HepG2 (cell line): ENCODE measurements around the gene FAM83D.

ENCODE experiments used
- EP300 ChIP-seq, 3 experiments: sonication (generic) in 1 of 3; formaldehyde crosslinking in 1 of 3; IDR thresholded peaks; 2 replicates each; pipeline versions ENCODE4 v1.5.1 to v1.6.1; 2011 to 2020; ENCODE audit warnings: low read depth in 2 of 3, low read length in 2 of 3, borderline replicate concordance in 1 of 3, improper control_type of control experiment in 1 of 3, mild to moderate bottlenecking in 1 of 3, missing genetic modification reagents in 1 of 3, moderate library complexity in 1 of 3
- HCFC1 ChIP-seq: fragments of 150-350 bp; IDR thresholded peaks from 2 replicates; pipeline ENCODE4 v1.6.1; 2014; ENCODE audit warnings: low read depth, low read length
- HDAC6 ChIP-seq: fragments of 200-600 bp; sonication (generic); IDR thresholded peaks from 2 replicates; pipeline ENCODE4 v1.7.0; 2017; ENCODE audit warnings: mild to moderate bottlenecking, antibody characterized with exemption, low read length, low read depth
- JUND ChIP-seq: sonication (generic); formaldehyde crosslinking; IDR thresholded peaks from 2 replicates; pipeline ENCODE4 v1.8.0; 2022; ENCODE audit warnings: mild to moderate bottlenecking, missing genetic modification reagents
- MIER3 ChIP-seq: IDR thresholded peaks from 2 replicates; pipeline ENCODE4 v1.6.1; 2016; ENCODE audit warnings: missing compliant biosample characterization, borderline replicate concordance
- POLR2AphosphoS5 ChIP-seq: IDR thresholded peaks from 2 replicates; pipeline ENCODE4 v1.6.1; 2012; ENCODE audit warnings: low read depth, low read length
- TAF1 ChIP-seq: sonication (generic); formaldehyde crosslinking; IDR thresholded peaks from 2 replicates; pipeline ENCODE4 v1.4.0; 2020; ENCODE audit warnings: missing genetic modification reagents
- ZNF101 ChIP-seq: sonication (generic); formaldehyde crosslinking; IDR thresholded peaks from 2 replicates; pipeline ENCODE4 v1.4.0; 2020; ENCODE audit warnings: mild to moderate bottlenecking, low read depth, missing genetic modification reagents, borderline replicate concordance
- ZNF543 ChIP-seq: sonication (generic); formaldehyde crosslinking; IDR thresholded peaks from 2 replicates; pipeline ENCODE4 v1.4.0; 2020; ENCODE audit warnings: mild to moderate bottlenecking, missing genetic modification reagents

DNA sequence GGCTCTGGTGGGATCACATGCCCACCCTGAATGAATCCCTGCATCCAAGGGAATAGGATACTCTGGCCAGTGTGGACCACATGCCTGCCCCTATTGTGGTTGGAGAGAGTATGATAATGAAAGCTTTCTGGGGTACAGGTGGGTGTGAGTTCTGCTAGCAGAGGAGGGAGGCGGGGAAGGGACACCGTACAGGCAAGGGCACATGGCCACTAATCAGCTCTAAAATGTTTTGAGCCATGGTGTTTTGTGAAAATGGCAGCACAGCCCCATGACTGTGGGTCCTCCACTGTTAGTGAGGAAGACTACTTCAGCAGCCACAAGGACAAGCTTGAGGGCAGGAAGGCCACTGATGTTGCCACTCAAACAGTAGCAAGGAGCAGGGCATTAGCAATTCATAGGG is 24.0 kb downstream of the FAM83D start:
- TF ChIP-seq EP300 (IDR thresholded peaks at IDR 0.05; ENCODE audit: low read depth in 2 of 2, low read length in 2 of 2) (no peak), EP300 (CRISPR knock-in tag; IDR thresholded peaks at IDR 0.05; ENCODE audit: borderline replicate concordance) (no peak), POLR2AphosphoS5 (no peak), MIER3 (CRISPR knock-in tag) (no peak), HCFC1 (no peak), TAF1 (CRISPR knock-in tag) (no peak), ZNF101 (CRISPR knock-in tag) (no peak), HDAC6 (no peak), ZNF543 (CRISPR knock-in tag) (no peak), JUND (CRISPR knock-in tag) (no peak)
